Tibial artery (tissue), 4 donors: ENCODE measurements around the gene WDTC1.

Experiments used
- DNase-seq, 2 donors: peaks; one replicate each; pipeline ENCODE4 v3.0.0-alpha.2; 2019
- H3K27ac ChIP-seq, 2 donors: fragments of 200-600 bp; sonication (generic) in 1 of 2; 1 replicate in 1 of 2; 2 replicates in 1 of 2; pipeline ENCODE4 v1.5.1; 2018 to 2019; ENCODE audit warnings: mild to moderate bottlenecking in 1 of 2
- H3K27me3 ChIP-seq, 2 donors: fragments of 200-600 bp; sonication (generic) in 1 of 2; one replicate each; pipeline versions ENCODE4 v1.5.1 to v1.6.0; 2016 to 2019
- H3K36me3 ChIP-seq, 3 donors: fragments of 200-600 bp; sonication (generic) in 2 of 3; one replicate each; pipeline ENCODE4 v1.5.1; 2016 to 2019; ENCODE audit warnings: mild to moderate bottlenecking in 2 of 3
- H3K4me1 ChIP-seq, 4 donors: fragments of 200-600 bp; sonication (generic) in 2 of 4; 1 replicate in 3 of 4; 2 replicates in 1 of 4; pipeline ENCODE4 v1.5.1; 2016 to 2019
- H3K4me3 ChIP-seq, 2 donors: fragments of 200-600 bp; sonication (generic) in 1 of 2; 1 replicate in 1 of 2; 2 replicates in 1 of 2; pipeline ENCODE4 v1.5.1; 2018 to 2019; ENCODE audit warnings: mild to moderate bottlenecking in 2 of 2
- H3K9me3 ChIP-seq, 3 donors: fragments of 200-600 bp; sonication (generic) in 1 of 3; one replicate each; pipeline ENCODE4 v1.5.1; 2016 to 2019
- intact Hi-C: fragments of 100-400 bp; cut with DNase I; formaldehyde crosslinking; loops from one replicate; pipeline ENCODE4 v1.15.0; 2023; ENCODE audit warnings: low total_unique reads
- TF ChIP-seq, protein P1 (sequence below), 2 experiments: fragments of 200-600 bp in 1 of 2; fragments of 450-650 bp in 1 of 2; IDR thresholded peaks; one replicate each; pipeline ENCODE4 v1.5.1; 2017 to 2019; ENCODE audit warnings: antibody characterized with exemption in 2 of 2, mild to moderate bottlenecking in 1 of 2, moderate library complexity in 1 of 2

WDTC1 gene

DNA sequence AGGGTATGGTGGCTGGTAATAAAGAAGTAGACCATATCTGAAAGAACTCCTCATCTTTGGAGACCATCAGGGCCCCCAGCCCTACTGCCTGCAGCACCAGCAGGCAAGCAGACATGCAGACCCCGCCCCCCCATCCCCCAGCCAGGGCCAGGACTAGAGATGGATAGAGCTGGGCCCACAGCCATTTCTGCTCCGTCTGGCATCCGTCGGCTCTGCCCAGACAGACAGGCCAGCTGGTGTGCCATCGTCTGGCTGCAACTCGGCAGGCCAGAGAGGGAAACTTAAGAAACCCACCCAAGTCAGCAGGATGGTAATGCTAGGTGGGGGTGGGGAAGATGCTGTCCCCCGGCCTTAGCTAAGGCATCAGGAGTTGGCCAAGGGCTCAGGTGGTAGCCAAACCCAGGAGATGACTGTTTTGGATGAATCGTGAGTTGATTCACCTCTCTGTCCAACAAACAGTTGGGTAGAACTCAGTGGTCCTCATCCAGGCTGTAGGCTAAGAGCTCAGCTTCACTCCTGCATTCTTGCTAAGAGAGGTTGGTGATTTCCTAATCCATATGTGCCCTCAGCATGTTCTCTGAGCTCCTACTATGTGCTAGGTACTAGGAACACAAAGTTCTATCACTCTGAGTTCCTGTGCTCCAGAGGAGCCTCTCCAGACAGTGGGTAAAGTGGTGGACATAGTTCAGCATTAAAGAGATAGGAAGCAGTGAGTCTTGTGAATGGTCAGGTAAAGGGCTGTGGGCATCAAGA lies 64.4 kb downstream of the WDTC1 start:
- intact Hi-C loops = loop anchor here (10.0 kb wide), 1 partner anchor 254 kb away; no protein-coding TSS in a partner anchor
- Histone ChIP-seq H3K27ac (no peak overlapping the region), H3K4me1 (peaks cover 0 to 35% (median 8%) of the 10 kb centered on the region in 4 donors), H3K36me3 (peaks cover 48 to 93% (median 65%) of the 10 kb centered on the region in 3 donors), H3K9me3 (no peaks in the 10 kb centered on the region), H3K27me3 (no peaks in the 10 kb centered on the region), H3K4me3 (no peak overlapping the region)
- TF ChIP-seq, protein P1, sequence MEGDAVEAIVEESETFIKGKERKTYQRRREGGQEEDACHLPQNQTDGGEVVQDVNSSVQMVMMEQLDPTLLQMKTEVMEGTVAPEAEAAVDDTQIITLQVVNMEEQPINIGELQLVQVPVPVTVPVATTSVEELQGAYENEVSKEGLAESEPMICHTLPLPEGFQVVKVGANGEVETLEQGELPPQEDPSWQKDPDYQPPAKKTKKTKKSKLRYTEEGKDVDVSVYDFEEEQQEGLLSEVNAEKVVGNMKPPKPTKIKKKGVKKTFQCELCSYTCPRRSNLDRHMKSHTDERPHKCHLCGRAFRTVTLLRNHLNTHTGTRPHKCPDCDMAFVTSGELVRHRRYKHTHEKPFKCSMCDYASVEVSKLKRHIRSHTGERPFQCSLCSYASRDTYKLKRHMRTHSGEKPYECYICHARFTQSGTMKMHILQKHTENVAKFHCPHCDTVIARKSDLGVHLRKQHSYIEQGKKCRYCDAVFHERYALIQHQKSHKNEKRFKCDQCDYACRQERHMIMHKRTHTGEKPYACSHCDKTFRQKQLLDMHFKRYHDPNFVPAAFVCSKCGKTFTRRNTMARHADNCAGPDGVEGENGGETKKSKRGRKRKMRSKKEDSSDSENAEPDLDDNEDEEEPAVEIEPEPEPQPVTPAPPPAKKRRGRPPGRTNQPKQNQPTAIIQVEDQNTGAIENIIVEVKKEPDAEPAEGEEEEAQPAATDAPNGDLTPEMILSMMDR (IDR thresholded peaks at IDR 0.05) = no peak
- peak in 1 of 2 donors; percentile 23 for DNase-seq

DNA sequence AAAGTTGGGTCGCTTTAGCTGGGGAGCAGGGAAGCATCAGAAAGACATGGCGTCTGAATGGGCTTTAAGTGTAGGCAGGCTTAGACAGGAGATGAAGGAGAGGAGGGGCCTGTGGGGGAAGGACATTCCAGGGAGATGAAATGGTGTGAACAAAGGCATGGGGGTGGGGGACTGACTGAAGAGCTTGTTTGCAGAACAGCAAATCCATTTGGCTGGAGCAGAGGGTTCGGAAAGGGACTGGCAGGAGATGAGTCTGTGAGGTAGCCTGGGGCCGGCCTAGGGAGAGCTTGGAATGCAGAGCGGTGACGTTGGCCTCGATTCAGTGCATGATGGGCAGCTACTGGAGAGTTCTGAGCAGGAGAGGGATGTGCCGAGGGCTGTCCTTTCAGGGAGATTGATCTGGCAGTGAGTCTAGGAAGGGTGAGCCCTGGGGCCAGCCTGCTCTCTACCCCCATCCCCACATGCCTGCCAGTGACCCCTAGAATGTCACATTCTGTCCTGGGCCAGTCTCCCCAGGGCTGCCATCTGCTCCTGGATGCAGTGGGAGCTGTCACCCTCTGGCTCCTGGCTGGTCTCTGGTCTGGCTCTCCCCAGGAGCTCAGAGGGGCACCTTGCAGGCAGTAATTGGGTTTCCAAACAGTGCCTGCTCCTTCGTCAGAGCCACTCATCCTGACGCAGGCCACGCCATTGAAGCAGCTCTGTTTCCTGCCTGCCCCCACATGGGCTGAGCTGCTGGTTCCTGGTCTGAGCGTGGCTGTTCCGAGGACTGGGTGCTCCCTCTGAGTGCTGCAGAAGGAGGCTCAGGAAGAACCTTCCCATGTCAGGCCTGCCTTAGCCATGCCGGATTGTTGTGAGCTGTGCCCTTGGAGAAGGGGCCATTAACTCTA lies 65.2 kb downstream of the WDTC1 start:
- Histone ChIP-seq H3K4me3 (no peak overlapping the region), H3K27me3 (no peaks in the 10 kb centered on the region), H3K9me3 (no peaks in the 10 kb centered on the region), H3K36me3 (peaks cover 40 to 93% (median 65%) of the 10 kb centered on the region in 3 donors), H3K27ac (no peak overlapping the region), H3K4me1 (peaks cover 0 to 35% (median 8%) of the 10 kb centered on the region in 4 donors)
- intact Hi-C loops = loop anchor here (2.0 to 10.0 kb wide), 4 partner anchors 55 to 305 kb away; partner anchors contain the start of genes AHDC1 and GPR3
- TF ChIP-seq, protein P1 (IDR thresholded peaks at IDR 0.05) = no peak
- DNase-seq = peak; percentile 54 to 65

DNA sequence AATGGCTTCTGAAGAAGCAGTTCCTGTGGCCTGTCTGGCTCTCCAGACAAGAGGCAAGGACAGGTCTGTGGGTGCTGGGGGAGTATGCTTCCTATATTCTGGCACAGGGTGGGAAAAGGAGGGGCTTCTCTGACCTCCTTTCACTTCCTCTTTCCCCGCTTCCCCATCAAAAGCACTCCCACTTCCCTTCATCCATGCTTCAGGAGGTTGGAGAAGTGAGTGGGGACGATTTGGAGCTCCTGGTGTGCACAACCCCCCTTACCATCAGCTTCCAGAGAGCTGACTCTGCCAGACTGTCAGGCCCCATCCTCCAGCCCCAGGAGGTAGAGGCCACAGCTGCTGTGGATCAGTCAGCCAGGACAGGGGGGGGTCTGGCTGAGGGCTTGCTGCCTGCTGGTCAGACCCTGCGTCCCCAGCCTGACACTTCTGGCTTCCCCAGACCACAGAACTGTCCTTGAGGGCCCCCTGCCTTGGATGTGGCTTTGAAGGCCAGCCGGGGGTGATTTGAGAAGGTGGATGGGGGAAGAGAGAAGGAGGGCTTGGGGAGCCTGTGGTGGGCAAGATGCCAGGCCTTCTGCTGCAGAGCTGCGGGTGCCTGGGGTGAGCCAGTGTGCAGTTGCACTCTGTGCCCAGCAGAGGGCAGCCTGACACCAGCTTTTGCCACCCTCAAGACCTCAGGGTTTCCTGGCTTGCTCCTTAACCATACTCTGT lies 66.1 kb downstream of the WDTC1 start:
- Histone ChIP-seq H3K9me3 (no peaks in the 10 kb centered on the region), H3K27ac (no peak overlapping the region), H3K27me3 (no peaks in the 10 kb centered on the region), H3K36me3 (peaks cover 37 to 93% (median 72%) of the 10 kb centered on the region in 3 donors), H3K4me3 (no peak overlapping the region), H3K4me1 (peaks cover 0 to 35% (median 8%) of the 10 kb centered on the region in 4 donors)
- DNase-seq = peak; percentile 74 to 87
- intact Hi-C loops = loop anchor here (2.0 to 10.0 kb wide), 3 partner anchors 54 to 304 kb away; partner anchors contain the start of genes AHDC1 and GPR3
- TF ChIP-seq, protein P1 (IDR thresholded peaks at IDR 0.05) = peak; percentile 98

DNA sequence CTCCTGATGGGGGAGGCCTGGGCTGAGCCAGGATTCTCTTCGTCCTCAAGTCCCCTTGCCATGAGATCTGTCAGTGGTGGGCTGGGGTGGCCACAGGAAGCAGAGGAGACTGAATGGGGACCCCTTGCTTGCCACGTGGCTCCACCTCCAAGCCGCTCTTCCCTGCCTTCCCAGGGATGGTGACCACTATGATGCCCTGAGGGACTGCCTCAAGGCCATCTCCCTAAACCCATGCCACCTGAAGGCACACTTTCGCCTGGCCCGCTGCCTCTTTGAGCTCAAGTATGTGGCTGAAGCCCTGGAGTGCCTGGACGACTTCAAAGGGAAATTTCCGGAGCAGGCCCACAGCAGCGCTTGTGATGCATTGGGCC lies 66.6 kb downstream of the WDTC1 start:
- Histone ChIP-seq H3K4me3 (no peak overlapping the region), H3K9me3 (no peaks in the 10 kb centered on the region), H3K27ac (no peak overlapping the region), H3K27me3 (no peaks in the 10 kb centered on the region), H3K4me1 (peaks cover 0 to 35% (median 8%) of the 10 kb centered on the region in 4 donors), H3K36me3 (peaks cover 42 to 93% (median 72%) of the 10 kb centered on the region in 3 donors)
- intact Hi-C loops = loop anchor here (2.0 to 10.0 kb wide), 3 partner anchors 54 to 304 kb away; partner anchors contain the start of genes AHDC1 and GPR3
- no peak for DNase-seq
- TF ChIP-seq, protein P1 (IDR thresholded peaks at IDR 0.05) = no peak
